Measurements from ENCODE around the gene BRSK1.

The BRSK1 gene

DNA sequence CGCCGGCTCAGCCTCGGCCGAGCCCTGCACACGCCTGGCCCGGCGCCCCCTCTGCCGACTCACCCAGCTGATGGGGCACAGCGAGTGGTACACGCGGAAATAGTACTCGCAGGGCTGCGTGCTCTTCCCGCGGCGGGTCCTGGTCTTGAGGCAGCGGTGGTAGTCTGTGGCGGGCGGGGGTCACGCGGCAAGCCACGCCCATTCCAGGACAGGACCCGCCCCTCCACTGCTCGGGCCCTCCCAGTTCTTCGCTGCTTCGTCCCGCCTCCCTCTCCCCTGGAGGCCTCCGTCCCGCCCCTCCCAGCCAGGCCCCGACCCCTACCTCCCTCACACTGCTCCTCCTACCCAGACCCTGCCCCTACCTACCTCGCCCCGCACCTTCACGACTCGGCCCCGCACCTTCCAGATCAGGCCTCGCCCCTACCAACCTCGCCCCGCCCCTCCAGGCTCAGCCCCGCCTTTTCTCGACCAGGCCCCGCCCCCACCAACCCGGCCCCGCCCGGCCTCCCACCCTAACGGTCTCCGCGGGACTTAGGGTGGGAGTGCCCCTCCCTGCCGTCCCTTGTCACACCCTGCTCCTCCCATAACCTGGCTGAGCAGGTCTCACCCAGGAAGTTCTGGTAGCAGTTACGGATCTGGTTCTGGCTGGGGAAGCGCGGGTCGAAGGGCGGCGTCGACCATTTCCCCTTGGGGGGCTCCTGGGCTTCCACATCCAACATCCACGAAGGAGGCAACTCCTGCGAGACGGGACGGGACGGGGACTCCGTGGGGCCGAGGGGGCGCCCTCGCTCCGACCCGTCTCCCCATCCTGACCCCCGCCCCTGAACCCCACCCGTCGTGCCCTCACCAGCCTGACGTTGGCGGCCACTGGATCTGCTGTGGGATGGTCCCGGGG, 70.3 kb downstream of the BRSK1 start:
- no peak overlapping the region for H2AFZ ChIP-seq (ENCODE audit: low read depth, low read length)
- H3K27me3 ChIP-seq (ENCODE audit: insufficient read depth, low read length) = peaks cover 56% of the 10 kb centered on the region
- peak overlapping the region; percentile 36 for H3K4me3 ChIP-seq (ENCODE audit: low read length)
- H3K9me3 ChIP-seq (ENCODE audit: low read length) = peaks cover 5% of the 10 kb centered on the region
- H3K4me1 ChIP-seq (ENCODE audit: insufficient read depth, low read length) = peaks cover 7% of the 10 kb centered on the region
- no peaks in the 10 kb centered on the region for H3K36me3 ChIP-seq (ENCODE audit: insufficient read depth, low read length)

DNA sequence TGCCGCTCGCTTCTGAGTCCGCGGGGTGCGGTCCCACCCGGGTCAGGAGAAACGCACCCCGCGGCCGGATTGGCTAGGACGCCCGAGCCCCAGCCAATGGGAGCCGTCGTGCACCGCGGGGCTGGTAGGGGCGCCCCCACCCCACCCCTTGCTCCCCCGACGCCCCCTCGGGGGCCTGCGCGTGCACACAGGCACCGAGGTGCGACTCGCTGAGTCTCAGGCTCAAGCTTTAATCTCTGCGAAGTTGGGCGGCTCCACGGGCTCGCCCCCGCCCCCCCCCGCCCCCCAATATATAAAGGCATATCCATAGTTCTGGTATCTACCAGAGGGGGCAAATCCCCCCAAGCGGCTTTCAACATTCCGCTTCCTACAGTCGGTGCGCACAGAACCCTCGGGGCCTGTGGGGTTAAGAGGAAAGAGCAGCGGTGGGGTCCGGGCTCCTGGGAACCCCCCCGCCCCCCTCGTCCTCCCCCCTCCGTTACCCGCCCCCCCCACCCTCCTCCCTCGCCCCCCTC, 71.0 kb downstream of the BRSK1 start, which contains the start of gene COX6B2:
Gene COX6B2 (minus strand): TSS at position 22 of the 515 bp plus-strand sequence. CDS start 198 bp downstream, outside the sequence.
- H3K4me3 ChIP-seq (ENCODE audit: low read length) = peak within 1 kb of the TSS; percentile 36
- no peak within 1 kb of the TSS for H2AFZ ChIP-seq (ENCODE audit: low read depth, low read length)
- peaks cover 56% of the 10 kb centered on the region for H3K27me3 ChIP-seq (ENCODE audit: insufficient read depth, low read length)
- H3K36me3 ChIP-seq (ENCODE audit: insufficient read depth, low read length) = no peaks in the 10 kb centered on the region
- H3K9me3 ChIP-seq (ENCODE audit: low read length) = peaks cover 5% of the 10 kb centered on the region
- peaks cover 7% of the 10 kb centered on the region for H3K4me1 ChIP-seq (ENCODE audit: insufficient read depth, low read length)

DNA sequence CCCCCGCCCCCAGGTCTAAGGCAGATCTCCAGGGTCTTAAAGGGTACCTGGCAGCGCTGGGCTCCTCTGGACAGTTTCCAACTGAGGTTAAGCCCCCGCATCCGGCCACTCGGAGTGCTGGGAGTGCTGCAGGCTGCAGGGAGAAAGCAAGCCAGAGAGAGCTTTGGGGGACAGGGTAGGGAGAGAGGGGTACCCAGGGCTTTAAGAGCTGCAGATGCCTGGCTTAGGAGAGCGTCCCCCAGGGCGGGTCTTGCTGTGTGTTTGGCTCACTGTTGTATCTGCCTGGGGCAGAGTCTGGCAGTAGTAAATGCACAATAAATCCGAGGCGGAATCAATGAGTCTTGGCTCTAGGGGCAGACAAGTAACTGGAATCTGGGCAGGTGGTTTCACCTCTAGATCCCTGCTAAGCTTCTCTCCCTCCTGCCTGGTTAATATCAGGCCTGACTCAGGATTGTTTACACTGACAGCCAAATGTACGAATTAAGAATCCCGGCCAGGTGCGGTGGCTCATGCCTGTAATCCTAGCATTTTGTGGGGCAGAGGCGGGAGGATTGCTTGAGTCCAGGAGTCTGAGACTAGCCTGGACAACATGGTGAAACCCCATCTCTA, 71.5 kb downstream of the BRSK1 start:
- no peak overlapping the region for H3K4me3 ChIP-seq (ENCODE audit: low read length)
- peaks cover 7% of the 10 kb centered on the region for H3K4me1 ChIP-seq (ENCODE audit: insufficient read depth, low read length)
- no peaks in the 10 kb centered on the region for H3K36me3 ChIP-seq (ENCODE audit: insufficient read depth, low read length)
- H3K27me3 ChIP-seq (ENCODE audit: insufficient read depth, low read length) = peaks cover 56% of the 10 kb centered on the region
- H2AFZ ChIP-seq (ENCODE audit: low read depth, low read length) = no peak overlapping the region
- peaks cover 5% of the 10 kb centered on the region for H3K9me3 ChIP-seq (ENCODE audit: low read length)

DNA sequence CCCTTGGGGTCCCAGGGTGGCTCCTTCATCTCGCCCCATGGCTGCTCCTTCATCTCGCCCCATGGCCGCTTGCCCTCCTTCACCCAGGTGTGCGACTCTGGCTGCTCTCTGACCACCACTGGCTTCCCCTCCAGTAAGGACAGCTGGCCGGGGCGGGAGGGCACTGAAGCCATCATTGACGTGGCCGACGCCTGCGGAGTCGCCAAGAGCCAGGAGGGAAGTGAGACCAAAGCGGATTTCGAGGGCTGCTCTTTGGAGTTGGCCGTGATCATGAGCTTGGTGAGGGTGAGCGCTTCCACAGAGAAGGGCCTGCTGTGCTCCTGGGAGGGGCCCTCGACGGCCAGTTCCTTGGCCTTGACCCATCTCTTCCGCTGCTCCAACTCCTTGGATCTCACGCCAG, 74.7 kb downstream of the BRSK1 start:
- Histone ChIP-seq H3K27me3 (ENCODE audit: insufficient read depth, low read length) (peaks cover 35% of the 10 kb centered on the region), H2AFZ (ENCODE audit: low read depth, low read length) (no peak overlapping the region), H3K9me3 (ENCODE audit: low read length) (peaks cover 2% of the 10 kb centered on the region), H3K4me1 (ENCODE audit: insufficient read depth, low read length) (peaks cover 3% of the 10 kb centered on the region), H3K36me3 (ENCODE audit: insufficient read depth, low read length) (no peaks in the 10 kb centered on the region), H3K4me3 (ENCODE audit: low read length) (no peak overlapping the region)

DNA sequence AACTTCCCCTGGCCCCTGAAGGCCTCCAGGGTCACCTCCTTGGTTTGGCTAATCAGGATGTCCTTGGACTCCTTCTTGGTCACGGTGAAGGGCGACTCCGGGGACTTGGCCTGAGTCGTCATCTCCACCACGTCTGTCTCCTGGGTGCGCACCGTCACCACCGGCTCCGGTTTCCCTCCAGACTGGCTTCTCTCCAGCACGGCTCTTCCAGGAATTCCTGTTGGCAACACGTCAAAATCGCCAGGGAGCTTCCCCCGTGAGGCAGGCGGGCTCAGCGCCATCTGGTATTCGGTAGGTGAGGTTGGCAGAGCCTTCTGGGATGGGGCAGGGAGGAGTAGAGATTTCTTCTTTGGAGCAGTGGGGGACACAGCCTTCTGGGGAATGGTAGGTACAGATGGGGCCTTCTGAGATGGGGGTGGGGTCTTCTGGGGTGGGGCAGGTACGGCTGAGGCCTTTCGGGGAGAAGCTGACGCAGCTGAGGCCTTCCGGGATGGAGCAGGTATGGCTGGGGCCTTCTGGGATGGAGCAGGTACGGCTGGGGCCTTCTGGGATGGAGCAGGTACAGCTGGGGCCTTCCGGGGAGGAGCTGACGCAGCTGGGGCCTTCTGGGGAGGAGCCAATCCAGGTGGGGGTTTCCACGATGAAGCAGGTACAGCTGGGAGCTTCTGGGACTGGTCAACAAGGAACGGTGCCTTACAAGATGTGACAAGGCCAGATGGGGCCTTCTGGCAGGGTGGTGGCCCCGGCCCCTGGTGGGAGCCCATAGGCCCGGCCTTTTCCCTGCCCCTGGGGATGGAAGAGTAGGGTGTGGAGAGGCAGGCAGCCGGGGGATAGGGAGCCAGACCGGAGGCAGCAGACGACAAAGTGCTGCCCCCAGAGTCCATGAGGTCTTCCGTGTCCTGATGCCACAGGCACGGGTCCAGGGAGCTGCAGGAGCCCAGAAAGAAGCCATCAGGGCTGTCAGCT, 75.4 kb downstream of the BRSK1 start:
- Histone ChIP-seq H3K4me1 (ENCODE audit: insufficient read depth, low read length) (no peaks in the 10 kb centered on the region), H2AFZ (ENCODE audit: low read depth, low read length) (no peak overlapping the region), H3K27me3 (ENCODE audit: insufficient read depth, low read length) (peaks cover 28% of the 10 kb centered on the region), H3K9me3 (ENCODE audit: low read length) (peaks cover 2% of the 10 kb centered on the region), H3K4me3 (ENCODE audit: low read length) (no peak overlapping the region), H3K36me3 (ENCODE audit: insufficient read depth, low read length) (no peaks in the 10 kb centered on the region)

DNA sequence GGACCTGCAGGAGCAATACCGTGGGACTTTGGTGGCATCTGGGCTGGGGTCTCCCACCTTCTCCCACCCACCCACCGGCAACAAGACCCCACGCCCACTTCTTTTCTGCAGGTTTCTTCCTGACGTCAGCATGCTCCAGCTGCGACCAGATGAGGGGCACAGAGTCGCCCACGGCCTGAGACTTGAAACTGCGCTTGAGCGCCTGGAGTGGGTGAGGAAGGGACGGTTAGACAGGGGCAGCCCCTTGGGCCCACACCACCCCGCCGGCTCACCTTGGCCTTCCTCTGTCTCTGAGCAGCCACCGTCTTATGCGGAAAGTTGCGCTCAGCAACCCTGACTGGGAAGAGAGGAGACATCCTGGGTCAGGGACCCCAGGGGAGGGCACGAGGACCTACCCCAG, 77.1 kb downstream of the BRSK1 start:
- Histone ChIP-seq H3K36me3 (ENCODE audit: insufficient read depth, low read length) (no peaks in the 10 kb centered on the region), H3K27me3 (ENCODE audit: insufficient read depth, low read length) (peaks cover 16% of the 10 kb centered on the region), H2AFZ (ENCODE audit: low read depth, low read length) (no peak overlapping the region), H3K4me1 (ENCODE audit: insufficient read depth, low read length) (no peaks in the 10 kb centered on the region), H3K4me3 (ENCODE audit: low read length) (no peak overlapping the region), H3K9me3 (ENCODE audit: low read length) (peaks cover 2% of the 10 kb centered on the region)

Data from neuron (in vitro differentiated cells).